Putamen (tissue), 1 donor: ENCODE measurements around the gene VAV2.

Experiments
- DNase-seq: peaks from one replicate; pipeline ENCODE4 v3.0.0-alpha.2; 2016; ENCODE audit warnings: low spot score

VAV2 gene

DNA sequence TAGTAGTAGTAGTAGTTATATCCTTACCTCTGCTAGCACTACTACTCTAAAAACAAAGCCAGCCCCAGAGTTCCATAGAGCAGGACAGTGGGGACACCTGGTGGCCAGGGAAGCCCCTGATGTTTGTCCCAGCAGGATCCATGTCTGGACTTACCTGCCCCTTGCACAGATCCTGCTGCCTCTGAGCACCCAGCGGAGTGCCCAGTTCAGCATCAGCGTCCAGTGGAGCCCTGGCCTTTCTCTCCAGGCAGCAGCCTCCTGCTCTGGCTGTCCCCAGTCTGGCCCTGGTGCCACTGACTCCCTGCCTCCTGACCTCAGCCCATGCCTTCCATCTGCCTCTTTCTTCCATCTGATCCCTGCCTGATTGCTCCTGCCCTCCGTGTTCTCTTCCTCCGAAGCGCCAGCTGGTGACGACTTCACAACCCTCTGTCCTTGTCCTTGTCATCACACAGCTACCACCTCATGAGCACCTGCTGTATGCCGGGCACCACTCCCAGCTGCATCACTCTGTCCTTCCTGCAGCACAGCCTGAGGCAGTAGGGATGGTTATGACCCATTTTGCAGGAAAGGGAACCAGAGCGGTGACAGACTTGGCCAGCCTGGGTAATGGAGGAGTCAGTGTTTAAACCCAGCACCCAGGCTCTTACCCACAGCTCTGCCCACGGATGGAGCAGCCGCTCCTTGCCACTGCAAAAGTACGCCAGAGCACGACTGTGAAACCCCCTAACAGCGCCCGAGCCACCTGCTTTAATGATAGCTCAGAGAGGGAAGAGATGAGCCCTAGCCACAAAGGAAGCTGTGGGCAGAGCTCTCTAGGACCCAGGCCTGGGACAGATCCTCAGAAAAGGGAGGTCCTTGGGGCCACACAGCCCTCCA, 265.5 kb downstream of the VAV2 start:
- no peak for DNase-seq

DNA sequence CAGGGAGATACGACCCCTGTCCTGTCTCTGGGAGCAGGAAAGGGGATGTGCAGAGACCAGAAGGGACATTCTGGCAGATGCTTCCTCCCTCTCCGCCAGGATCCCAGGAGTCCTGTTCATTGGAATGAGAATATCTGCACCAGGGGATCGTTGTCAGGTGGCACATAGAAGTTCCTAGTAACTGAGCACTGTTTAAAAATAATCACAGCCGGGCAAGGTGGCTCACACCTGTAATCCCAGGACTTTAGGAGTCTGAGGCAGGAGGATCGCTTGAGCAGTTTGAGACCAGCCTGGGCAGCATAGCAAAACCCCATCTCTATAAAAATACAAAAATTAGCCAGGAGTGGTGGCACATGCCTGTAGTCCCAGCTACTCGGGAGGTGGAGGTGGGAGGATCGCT, 266.2 kb downstream of the VAV2 start:
- no peak for DNase-seq

DNA sequence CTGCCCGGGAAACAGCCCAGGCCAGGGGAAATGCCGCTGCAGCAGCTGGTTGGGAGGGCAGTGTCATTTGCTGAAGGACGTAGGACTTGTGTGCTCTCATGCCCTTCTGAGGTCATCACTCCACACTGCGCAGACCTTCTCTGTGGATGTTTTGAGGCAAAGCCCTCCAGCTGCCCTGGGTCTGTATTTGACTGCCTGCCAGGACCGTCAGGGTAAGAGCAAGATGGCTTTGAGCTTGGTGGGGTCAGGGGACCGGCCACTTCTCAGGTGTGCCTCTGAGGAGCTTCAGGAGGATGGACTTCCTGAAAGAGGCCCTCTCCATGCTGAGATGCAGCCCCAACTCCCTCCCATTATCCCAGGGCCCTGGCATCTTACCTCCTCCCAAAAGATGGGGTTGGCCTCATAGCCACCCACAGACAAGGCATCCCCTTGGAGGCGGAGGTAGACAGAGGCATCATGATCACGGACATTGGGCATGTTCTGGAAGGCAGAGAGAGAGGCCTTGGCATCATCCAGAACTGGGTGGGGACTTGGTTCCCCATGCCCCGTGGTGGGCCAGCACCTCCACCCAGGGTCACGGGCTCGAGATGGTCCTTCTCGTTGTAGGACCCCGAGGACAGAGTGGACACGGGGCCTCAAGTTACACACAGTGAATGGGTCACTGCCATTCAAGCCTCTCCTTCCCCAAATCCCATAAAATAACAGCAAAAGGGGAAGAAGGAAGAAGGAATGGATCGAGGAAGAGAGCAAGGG, 273.4 kb downstream of the VAV2 start:
- DNase-seq: no peak

DNA sequence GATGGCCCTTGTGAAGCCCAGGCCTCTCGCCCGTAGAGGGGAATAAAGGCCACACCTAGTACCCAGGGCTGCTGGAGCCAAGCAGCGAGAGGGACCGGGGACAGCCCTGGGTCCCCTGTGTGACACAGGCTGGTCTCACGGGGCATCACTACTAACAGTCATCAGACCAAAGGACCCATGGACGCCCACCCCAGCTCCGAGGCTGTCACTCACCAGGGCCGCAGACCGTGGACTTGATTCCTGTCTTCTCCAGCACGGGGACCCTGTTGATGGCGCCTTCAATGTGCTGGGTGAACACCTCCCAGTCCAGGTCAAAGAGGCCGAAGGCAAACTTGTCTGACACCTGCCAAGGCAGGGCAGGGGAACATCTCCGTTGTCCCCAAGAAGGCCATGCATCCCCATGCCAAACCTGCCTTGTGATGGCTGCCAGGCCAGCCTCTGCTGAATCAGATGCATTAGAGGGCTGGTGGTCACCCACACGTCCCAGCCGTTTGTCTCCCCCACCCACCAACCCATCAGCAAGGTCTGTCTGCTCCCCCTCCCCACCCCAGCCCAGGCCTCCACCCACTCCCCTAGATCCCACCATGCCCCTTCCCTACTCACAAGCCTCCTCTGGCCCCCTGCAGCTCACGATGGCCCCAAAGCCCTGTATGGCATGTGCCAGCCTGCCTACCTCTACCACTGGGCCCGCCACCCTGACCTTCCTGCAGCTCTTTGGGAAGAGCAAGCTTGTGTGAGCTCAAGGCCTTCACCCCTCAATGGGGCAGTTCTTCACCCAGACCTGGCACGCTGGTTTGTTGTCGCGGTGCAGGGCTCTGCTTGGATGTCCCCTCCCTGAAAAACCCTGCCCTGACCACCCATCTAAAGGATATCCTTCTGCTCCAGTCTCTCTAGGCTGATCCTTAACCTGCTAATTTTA, 274.8 kb downstream of the VAV2 start:
- DNase-seq: no peak

DNA sequence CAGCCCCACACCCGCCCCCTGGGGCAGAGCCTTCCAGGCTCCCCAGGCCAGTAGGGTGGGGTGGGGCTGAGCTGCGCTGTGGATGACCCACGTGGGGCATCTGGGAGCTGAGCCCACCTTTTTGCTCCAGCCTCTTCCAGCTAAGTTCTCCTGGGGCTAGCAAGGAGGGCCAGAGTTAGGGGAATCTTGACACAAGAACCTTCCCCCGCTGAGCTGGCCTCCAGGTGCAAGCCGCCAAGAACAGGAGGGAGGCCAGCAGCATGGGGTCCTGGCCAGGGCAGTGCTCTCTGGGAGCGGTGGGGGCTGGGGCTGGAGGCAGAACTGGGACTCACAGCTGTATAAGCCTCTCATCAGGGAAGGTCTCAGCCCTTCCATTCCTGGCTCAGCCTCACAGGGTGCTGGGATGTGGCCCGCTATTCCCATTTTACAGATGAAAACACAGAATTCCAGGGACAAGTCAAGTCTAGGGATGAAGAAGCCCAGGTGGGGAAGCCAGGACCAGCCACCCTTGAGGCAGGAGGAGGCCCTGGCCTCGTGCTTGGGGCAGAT, 275.5 kb downstream of the VAV2 start:
- no peak for DNase-seq

DNA sequence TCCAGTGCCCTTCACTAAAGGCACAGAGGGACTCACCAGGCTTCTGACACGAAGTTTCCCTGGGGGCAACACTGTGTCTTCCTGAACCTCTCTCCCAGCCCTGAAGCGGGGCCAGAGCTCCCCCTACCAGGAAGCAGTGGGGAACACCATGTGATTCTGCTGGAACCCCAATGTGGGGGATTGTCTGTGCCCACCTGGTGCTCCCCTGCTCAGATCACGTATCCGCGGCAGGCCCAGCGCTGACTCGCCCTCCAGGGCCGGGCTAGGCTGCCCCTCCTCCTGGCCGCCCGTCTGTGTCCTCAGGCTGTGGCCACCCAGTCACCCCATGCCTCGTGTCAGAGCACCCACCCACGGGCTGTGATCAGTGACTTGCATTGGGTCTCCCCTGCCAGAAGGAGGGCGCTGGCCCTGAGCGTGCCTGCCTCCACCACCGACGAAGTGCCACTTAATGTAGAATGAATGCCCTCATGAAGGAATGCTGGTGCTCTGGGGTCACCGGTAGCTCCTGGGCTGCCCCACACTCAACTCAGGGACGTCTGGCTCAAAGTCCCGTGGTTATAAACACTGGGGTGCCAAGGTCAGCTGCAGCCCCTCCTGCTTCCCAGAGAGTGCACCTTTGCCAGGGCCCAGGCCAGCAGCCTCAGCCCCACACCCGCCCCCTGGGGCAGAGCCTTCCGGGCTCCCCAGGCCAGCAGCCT, 276.1 kb downstream of the VAV2 start:
- DNase-seq: no peak

DNA sequence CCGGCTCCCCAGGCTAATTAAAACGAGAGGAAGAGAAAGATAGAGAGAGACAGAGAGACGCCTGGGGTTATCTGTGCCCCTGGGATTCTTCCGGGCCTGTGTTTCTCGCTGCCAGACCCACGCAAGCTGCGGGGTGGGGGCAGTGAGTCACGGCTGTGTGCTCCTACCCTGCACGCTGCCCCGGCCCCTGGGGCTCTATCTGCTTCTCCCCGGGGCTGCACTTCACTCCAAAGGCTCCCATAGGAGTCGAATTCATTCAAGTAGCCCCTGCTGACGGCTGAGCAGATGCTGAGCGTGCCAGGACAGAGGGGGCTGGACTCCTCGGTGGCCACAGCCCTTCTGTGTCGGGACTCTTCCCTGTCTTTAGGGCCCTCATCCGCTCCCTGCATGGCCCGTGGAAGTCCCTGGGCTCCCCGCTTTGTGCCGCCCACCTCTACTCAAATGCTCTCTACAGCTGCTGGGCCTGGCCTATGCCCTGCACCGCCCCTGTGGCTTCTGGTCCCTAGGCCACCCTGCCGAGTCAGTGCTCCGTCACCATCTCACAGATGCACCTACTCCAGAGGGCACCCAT, 276.7 kb downstream of the VAV2 start:
- no peak for DNase-seq

DNA sequence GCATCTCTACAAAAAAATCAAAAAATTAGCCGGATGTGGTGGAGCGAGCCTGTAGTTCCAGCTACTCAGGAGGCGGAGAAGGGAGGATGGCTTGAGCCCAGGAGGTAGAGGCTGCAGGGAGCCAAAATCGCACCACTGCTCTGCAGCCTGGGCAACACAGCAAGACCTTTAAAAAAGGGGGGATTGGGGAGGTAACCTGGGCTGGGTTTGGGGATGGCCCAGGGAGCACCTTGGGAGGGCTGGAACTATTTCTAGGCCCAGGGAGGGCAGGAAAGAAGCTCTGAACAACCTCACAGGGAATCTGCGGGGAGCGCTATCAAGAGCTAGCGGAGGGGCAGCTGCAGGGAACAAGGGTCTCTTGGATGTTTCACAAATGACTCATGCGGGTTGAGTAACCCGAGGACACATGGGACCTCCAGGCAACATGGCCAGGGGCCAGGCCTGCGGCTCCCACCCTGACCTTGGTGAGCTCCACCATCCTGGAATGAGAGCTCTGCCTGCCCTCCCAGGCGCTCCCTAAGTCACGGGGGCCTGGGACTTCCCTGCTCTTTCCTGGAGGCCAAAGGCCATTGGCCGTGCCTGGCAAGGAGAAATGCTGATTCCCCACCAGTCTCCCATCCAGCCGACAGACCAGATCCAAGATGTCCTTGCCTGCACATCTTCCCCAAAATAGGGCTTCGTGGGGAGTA, 277.4 kb downstream of the VAV2 start:
- DNase-seq: no peak

DNA sequence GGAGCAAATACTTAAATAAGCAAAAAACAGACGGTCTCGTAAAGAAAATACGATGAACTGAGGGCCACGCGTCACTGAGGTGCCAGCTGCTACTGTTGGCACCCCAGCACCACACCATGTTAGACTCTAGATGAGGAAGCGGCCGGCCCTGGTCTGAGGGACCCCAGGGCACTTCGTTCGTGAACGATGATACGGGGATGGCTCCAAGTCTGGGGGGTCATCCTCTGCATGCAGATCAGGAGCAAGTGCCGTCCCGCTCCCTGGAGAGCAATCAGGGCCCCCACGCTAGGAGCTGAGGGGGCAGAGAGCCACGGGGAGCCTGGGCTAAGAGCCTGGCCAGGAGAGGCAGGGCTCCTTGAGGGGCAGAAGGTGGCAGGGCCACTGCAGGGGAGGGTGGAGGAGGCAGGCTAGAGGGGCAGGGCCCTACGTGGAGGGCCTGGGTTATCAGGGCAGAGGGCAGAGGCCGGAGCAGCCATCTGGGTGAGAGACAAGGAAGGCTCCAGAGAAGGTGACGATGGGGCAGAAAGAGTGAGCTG, 278.1 kb downstream of the VAV2 start:
- no peak for DNase-seq

DNA sequence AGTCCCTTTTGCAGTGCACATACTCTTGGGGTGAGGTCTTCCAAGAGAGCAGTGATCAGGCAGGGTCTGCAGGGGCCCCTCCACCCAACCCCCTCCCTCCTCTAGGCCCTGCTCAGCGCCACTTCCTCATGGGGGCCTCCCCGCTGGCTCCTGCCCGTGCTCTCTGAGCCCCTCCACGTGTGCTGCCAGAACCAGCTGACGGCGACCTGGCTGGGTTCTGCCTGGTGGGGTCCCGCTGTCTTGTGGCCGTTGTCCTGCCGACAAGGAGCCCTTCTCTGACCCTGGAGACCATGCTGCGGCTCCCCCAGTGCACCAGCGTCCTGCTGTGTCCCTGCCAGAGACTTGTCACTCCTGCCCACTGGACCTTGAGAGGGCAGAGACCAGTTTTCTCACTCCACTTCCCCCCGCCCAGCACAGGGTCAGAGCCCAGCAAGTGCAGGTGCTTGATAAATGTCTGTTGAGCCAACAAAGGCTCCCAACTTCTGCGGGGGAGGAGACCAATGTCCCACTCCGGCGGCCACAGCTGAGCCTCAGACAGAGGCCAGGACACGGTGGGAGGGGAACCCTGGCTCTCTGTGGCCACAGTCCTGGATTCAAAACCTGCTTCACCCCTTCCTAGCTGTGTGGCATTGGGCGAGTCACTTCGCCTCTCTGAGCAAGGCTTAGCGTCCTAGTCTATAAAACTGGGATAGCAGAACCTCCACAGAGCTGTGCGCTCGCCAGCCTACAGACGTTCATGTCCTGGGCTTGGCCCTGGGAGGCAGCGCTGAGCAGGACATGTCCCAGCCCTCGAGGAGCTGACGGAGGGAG, 278.8 kb downstream of the VAV2 start:
- no peak for DNase-seq

DNA sequence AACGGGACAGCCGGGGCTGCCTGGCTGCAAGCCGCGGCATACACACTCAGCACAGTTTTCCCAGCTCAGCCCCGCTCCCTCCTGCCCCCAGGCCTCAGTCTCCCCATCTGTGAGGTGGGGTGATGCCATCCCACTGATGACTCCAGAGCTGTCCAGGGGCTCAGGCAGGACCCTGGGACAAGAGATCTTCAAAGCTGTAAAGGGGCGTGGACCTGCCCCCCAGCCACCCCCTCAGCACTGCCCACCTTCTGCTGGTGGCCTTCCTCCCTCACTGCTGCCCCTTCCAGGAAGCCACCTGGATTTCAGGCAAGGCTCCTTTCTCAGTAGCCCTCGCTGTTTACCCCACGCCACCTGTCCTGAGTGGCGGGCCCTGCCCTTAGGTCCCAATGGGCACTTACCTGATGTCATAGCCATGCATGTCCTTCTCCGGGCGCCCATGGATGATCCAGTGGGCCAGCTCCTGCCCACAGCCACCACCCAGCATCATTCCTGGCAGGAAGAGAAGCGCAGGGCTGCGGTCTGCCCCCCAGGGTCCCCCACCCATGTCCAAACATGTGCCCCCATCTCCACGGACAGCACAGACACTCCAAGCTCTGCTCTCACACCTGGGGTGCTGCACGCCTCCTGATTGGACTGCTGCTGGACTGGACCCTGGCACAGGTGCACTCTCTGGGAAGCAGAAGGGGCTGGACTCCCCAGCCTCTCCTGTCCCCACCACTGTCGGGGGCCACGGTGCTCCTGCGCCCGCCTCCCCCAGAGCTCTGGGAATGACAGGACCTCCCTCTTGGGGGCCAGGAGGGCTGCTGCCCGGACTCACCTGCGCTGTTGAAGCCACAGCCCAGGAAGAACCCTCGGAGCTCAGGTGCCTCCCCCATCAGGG, 279.7 kb downstream of the VAV2 start:
- no peak for DNase-seq
